ENCODE results near the gene ZNF497. TPM values are rescaled to one million over a fixed set of nuclear protein-coding genes. Genes with fewer than 3 reads are reported as not detected.

ZNF497 gene
- total and polyA plus RNA-seq, 2 of the 13 experiments (the other 11 are each of a cell fraction or from before 2014, with no cell fraction given): 1.5 to 1.9 TPM

DNA sequence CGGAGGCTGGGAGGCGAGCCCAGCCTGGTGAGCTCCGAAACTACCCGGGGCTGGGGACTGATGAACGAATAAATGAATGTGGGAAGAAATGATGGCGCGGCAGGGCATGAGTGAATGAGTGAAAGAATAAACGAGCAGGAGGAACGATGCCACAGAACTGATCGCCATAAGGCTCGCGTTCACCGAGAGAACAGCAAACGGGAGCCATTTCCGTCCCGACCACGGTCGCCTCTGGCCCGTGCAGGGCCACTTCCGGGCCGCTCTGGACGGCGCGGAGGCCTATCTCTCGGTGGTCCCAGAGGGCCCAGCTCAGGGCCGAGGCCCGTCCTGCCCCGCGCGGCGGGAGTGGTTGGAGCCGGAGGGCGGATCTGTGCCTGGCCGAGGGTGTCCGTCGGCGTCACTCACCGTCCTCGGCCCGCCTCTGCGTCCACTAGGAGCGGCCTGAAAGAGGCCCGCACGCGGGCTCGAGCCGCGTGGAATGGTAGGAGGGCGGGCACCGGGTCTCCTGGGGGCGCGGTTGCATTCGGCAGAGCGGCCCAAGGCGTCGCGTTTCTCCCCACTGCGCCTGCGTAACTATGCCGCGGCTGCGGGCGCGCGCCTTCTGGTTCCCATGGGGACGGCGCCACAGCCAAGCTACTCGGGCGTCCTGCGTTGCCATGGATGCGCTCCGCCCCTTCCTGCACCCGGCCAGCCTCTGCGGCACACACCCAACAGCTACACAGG lies at the start of gene ZNF497 (continued):
- 0 out of 2 replicates have a peak, but pooled peaks have one; percentile 37 for TF ChIP-seq ZNF546 (CRISPR knock-in tag; conservative IDR thresholded peaks at IDR 0.05)
- TF ChIP-seq SIX1 (CRISPR knock-in tag; IDR thresholded peaks at IDR 0.05; ENCODE audit: borderline replicate concordance): peak; percentile 37; the same call in 1 of the 2 replicates
- TF ChIP-seq ZFP36L2 (CRISPR knock-in tag; IDR thresholded peaks at IDR 0.05): no peak
- TF ChIP-seq GATA4 (IDR thresholded peaks at IDR 0.05; ENCODE audit: borderline replicate concordance, low read depth): no peak; the same call in 1 of the 2 replicates
- TF ChIP-seq MNT (IDR thresholded peaks at IDR 0.05): peak; percentile 83
- no peak; the same call in 1 of the 2 replicates for TF ChIP-seq NFAT5 (CRISPR knock-in tag; IDR thresholded peaks at IDR 0.05)
- peak; percentile 54; the same call in 1 of the 2 replicates for TF ChIP-seq ZNF362 (CRISPR knock-in tag; IDR thresholded peaks at IDR 0.05; ENCODE audit: borderline replicate concordance)
- TF ChIP-seq ZNF333 (CRISPR knock-in tag; IDR thresholded peaks at IDR 0.05; ENCODE audit: borderline replicate concordance): peak; percentile 39
- TF ChIP-seq ZBTB1 (CRISPR knock-in tag; IDR thresholded peaks at IDR 0.05; ENCODE audit: borderline replicate concordance): no peak
- peak; percentile 85 for TF ChIP-seq RBM39 (IDR thresholded peaks at IDR 0.05; ENCODE audit: low read depth, low read length, poor library complexity, severe bottlenecking)
- peak; percentile 99 for TF ChIP-seq SAP130 (CRISPR knock-in tag; IDR thresholded peaks at IDR 0.05; ENCODE audit: low read depth)
- no peak; the same call in 1 of the 2 replicates for TF ChIP-seq ZC3H13 (CRISPR knock-in tag; IDR thresholded peaks at IDR 0.05)
- no peak for TF ChIP-seq RFX5 (IDR thresholded peaks at IDR 0.05; ENCODE audit: low read depth, low read length)
- TF ChIP-seq HDAC6 (IDR thresholded peaks at IDR 0.05; ENCODE audit: low read depth, low read length): no peak
- TF ChIP-seq ZNF513 (CRISPR knock-in tag; conservative IDR thresholded peaks at IDR 0.05): no peak
